ENCODE data around the gene SGCG.

The SGCG gene

DNA sequence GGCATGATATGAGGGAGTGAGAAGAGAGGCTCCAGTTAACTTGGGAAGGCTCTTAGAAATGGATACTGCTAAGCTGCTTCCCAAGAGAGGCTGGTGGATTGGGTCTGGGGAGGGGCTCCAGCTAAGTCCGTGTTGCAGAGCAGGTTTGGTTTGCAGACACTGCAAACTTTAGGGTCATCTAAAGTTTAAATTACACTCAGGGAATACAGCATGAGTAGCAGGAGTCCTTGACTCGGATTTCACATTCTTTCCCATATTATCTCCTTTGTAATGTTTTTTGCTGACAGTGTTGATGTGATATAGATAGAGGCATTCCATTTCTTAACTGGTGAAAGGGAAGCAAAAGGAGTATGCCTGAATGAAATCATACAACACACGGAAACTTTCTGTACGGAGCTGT lies 31.9 kb downstream of the SGCG start:
- Histone ChIP-seq H3K27me3 (ENCODE audit: insufficient read depth, low read length, poor library complexity, severe bottlenecking) (no peaks in the 10 kb centered on the region), H3K79me2 (ENCODE audit: insufficient read depth, low read length) (no peaks in the 10 kb centered on the region)

DNA sequence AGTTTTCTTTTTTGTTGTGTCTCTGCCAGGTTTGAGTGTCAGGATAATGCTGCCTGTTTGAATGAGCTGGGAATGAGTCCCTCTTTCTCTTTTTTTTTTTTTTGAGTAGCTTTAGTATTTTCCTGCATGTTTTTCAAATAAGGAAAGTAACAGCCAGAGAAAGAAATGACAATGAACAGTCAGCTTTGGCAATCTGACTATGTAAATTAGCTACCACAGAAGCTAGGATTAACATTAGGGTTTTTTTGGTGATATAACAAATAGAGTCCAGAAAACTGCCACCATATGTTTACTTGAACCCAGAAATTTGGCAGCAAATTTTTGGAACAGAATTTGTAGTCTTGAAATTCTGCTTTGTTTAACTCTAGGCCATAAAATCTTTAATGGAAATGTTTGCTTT lies 50.5 kb downstream of the SGCG start:
- Histone ChIP-seq H3F3A (ENCODE audit: low read depth) (no peaks in the 10 kb centered on the region), H2AFZ (ENCODE audit: low read length) (no peak overlapping the region), H3K27me3 (ENCODE audit: insufficient read depth, low read length, poor library complexity, severe bottlenecking) (no peaks in the 10 kb centered on the region), H3K4me1 (ENCODE audit: insufficient read depth, low read length, poor library complexity, severe bottlenecking) (no peaks in the 10 kb centered on the region), H3K9me2 (replicated peaks; ENCODE audit: low read depth, low read length) (no peaks in the 10 kb centered on the region), H3K79me2 (ENCODE audit: insufficient read depth, low read length) (no peaks in the 10 kb centered on the region), H3K9me3 (ENCODE audit: insufficient read depth, low read depth, low read length) (no peaks in the 10 kb centered on the region), H3K36me3 (ENCODE audit: insufficient read depth, low read length) (no peaks in the 10 kb centered on the region), H3K4me3 (ENCODE audit: low read length, poor library complexity, severe bottlenecking) (no peak overlapping the region), H3K9ac (ENCODE audit: low read depth, low read length, poor library complexity, severe bottlenecking) (no peak overlapping the region), H4K20me1 (ENCODE audit: insufficient read depth, low read length, poor library complexity, severe bottlenecking) (no peaks in the 10 kb centered on the region), H3K4me2 (ENCODE audit: low read depth, low read length, poor library complexity, severe bottlenecking) (no peak overlapping the region)
- no peak for TF ChIP-seq EZH2phosphoT487 (IDR thresholded peaks at IDR 0.05; ENCODE audit: borderline replicate concordance)
- TF ChIP-seq, protein P1, sequence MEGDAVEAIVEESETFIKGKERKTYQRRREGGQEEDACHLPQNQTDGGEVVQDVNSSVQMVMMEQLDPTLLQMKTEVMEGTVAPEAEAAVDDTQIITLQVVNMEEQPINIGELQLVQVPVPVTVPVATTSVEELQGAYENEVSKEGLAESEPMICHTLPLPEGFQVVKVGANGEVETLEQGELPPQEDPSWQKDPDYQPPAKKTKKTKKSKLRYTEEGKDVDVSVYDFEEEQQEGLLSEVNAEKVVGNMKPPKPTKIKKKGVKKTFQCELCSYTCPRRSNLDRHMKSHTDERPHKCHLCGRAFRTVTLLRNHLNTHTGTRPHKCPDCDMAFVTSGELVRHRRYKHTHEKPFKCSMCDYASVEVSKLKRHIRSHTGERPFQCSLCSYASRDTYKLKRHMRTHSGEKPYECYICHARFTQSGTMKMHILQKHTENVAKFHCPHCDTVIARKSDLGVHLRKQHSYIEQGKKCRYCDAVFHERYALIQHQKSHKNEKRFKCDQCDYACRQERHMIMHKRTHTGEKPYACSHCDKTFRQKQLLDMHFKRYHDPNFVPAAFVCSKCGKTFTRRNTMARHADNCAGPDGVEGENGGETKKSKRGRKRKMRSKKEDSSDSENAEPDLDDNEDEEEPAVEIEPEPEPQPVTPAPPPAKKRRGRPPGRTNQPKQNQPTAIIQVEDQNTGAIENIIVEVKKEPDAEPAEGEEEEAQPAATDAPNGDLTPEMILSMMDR (conservative IDR thresholded peaks at IDR 0.05; ENCODE audit: low read length), result no peak

More for the DNA sequence above, 31.9 kb downstream of the SGCG start:
- Histone ChIP-seq H4K20me1 (ENCODE audit: insufficient read depth, low read length, poor library complexity, severe bottlenecking) (no peaks in the 10 kb centered on the region), H3K9ac (ENCODE audit: low read depth, low read length, poor library complexity, severe bottlenecking) (no peak overlapping the region), H3K4me1 (ENCODE audit: insufficient read depth, low read length, poor library complexity, severe bottlenecking) (no peaks in the 10 kb centered on the region), H3K9me2 (replicated peaks; ENCODE audit: low read depth, low read length) (no peaks in the 10 kb centered on the region), H2AFZ (ENCODE audit: low read length) (no peak overlapping the region), H3K4me2 (ENCODE audit: low read depth, low read length, poor library complexity, severe bottlenecking) (no peak overlapping the region), H3F3A (ENCODE audit: low read depth) (no peaks in the 10 kb centered on the region), H3K4me3 (ENCODE audit: low read length, poor library complexity, severe bottlenecking) (no peak overlapping the region), H3K36me3 (ENCODE audit: insufficient read depth, low read length) (no peaks in the 10 kb centered on the region), H3K9me3 (ENCODE audit: insufficient read depth, low read depth, low read length) (peaks cover 4% of the 10 kb centered on the region; the same call in 1 of the 2 replicates)
- TF ChIP-seq EZH2phosphoT487 (IDR thresholded peaks at IDR 0.05; ENCODE audit: borderline replicate concordance), result no peak
- TF ChIP-seq, protein P1 (conservative IDR thresholded peaks at IDR 0.05; ENCODE audit: low read length), result no peak

DNA sequence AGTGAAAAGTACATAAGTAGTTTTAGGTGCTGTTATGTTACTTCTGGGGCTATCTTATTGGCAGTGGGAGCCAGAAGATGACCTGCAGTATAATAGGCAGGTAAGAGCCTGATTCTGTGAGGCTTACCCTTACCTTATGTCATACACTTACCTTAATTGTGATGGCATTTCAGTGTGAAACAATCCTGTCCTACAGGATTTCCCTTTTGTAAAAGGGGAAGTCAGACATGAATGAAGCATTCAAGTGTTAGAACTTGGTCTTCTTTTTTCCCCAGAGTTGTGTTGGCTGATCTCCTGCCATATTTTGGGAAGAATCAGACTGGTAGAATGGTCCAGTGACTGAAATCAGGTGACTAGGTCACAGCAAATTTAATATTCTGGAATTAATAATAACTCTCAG lies 55.2 kb downstream of the SGCG start:
- H3K36me3 ChIP-seq (ENCODE audit: insufficient read depth, low read length), result no peaks in the 10 kb centered on the region
- no peak overlapping the region for H3K9ac ChIP-seq (ENCODE audit: low read depth, low read length, poor library complexity, severe bottlenecking)
- H2AFZ ChIP-seq (ENCODE audit: low read length), result no peak overlapping the region
- no peaks in the 10 kb centered on the region for H3K4me1 ChIP-seq (ENCODE audit: insufficient read depth, low read length, poor library complexity, severe bottlenecking)
- TF ChIP-seq, protein P1 (conservative IDR thresholded peaks at IDR 0.05; ENCODE audit: low read length), result no peak
- TF ChIP-seq EZH2phosphoT487 (IDR thresholded peaks at IDR 0.05; ENCODE audit: borderline replicate concordance), result no peak
- no peak overlapping the region for H3K4me3 ChIP-seq (ENCODE audit: low read length, poor library complexity, severe bottlenecking)
- no peak overlapping the region for H3K4me2 ChIP-seq (ENCODE audit: low read depth, low read length, poor library complexity, severe bottlenecking)
- H3K9me3 ChIP-seq (ENCODE audit: insufficient read depth, low read depth, low read length), result no peaks in the 10 kb centered on the region
- H3K79me2 ChIP-seq (ENCODE audit: insufficient read depth, low read length), result no peaks in the 10 kb centered on the region
- no peaks in the 10 kb centered on the region for H3K27me3 ChIP-seq (ENCODE audit: insufficient read depth, low read length, poor library complexity, severe bottlenecking)
- no peaks in the 10 kb centered on the region for H3K9me2 ChIP-seq (replicated peaks; ENCODE audit: low read depth, low read length)
- H3F3A ChIP-seq (ENCODE audit: low read depth), result no peaks in the 10 kb centered on the region
- H4K20me1 ChIP-seq (ENCODE audit: insufficient read depth, low read length, poor library complexity, severe bottlenecking), result no peaks in the 10 kb centered on the region

Measured in Loucy (cell line).